HTR-8/SVneo (cell line): ENCODE data around the gene CLRN2.
A peak's percentile ranks its signal among the peaks of the same experiment; 100 is the strongest.

Experiments
- DNase-seq: peaks from one replicate; pipeline ENCODE4 v3.0.0; 2011; ENCODE audit warnings: low spot score, mixed read lengths; ENCODE audit not compliant: insufficient read length
- FAIRE-seq: peaks from 2 replicates; lab custom pipeline; 2011; peaks lifted over from hg19 to GRCh38; lab: Jason Lieb, UNC

CLRN2 gene, protein sequence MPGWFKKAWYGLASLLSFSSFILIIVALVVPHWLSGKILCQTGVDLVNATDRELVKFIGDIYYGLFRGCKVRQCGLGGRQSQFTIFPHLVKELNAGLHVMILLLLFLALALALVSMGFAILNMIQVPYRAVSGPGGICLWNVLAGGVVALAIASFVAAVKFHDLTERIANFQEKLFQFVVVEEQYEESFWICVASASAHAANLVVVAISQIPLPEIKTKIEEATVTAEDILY

DNA sequence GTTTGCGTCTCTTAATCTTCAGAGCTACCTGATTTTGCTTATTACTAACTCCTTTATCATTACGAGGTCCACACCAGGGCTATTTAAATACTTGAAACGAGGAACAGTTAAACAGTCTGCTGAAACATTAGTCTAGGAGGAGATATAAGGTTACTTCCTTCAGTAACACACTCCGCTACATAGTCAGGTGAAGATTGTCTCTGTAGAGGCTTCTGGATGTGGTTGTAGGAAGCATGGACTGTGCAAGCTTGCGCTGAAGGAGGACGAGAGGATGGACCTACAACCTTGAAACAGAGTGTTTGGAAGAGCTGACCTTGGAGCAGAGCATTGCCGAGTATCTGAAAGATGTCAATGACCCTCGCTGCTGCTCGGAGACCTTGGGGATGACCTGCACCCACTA, at the start of gene CLRN2:
Gene CLRN2 (plus strand): TSS at position 301 of the 400 bp plus-strand sequence. CDS start 102 bp downstream, outside the sequence.
- DNase-seq (no peak), FAIRE-seq (no peak)

GRCh38 chr4:17468619-17469221, 46.2 kb upstream of the CLRN2 start:
- peak; percentile 27 for DNase-seq

GRCh38 chr4:17469931-17470674, 44.9 kb upstream of the CLRN2 start:
- FAIRE-seq, result no peak
- DNase-seq, result no peak

More at GRCh38 chr4:17468619-17469221, 46.2 kb upstream of the CLRN2 start:
- FAIRE-seq, result no peak

DNA sequence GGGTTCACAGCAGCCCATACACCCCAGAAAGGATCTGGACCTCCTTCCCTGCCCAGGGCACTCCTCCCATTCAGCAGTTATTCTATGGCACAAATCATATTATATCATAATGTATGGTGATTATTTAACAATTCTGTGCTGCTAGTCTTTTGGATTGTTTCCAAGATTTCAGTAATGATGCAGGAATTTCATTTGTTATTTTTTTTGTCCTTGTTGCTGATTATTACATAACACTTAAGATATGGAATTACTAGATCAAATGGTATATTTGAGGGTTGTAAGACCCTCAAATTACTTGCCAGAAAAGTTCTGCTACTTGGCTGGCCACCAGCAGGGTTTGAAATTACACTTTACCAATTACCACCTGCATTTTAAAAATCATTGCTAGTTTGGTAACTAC, 39.5 kb upstream of the CLRN2 start:
- FAIRE-seq (no peak), DNase-seq (no peak)

GRCh38 chr4:17476853-17477252, 38.1 kb upstream of the CLRN2 start:
- no peak for FAIRE-seq

GRCh38 chr4:17477774-17478472, 37.0 kb upstream of the CLRN2 start:
- no peak for DNase-seq
- no peak for FAIRE-seq

More at GRCh38 chr4:17476853-17477252, 38.1 kb upstream of the CLRN2 start:
- DNase-seq, result no peak

GRCh38 chr4:17480210-17480927, 34.6 kb upstream of the CLRN2 start:
- no peak for FAIRE-seq
- DNase-seq, result no peak

DNA sequence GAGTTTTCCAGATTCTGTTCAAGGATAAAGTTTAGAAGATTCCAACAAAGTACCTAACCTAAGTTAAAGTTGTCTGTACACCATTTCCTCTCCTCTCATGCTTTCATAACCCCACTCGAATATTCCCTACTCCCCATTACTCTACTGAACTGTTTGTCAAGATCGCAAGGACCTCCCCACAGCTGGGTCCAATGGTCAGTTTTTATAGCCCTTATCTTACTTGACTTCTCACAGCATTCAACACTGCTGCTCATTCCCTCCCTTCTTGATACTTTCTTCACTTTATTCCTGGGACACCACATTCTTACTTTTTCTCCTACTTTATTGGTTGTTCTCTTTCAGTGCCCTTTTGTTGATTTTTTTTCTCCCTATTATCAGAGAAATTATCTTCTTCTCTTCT, 34.0 kb upstream of the CLRN2 start:
- DNase-seq (no peak), FAIRE-seq (no peak)

DNA sequence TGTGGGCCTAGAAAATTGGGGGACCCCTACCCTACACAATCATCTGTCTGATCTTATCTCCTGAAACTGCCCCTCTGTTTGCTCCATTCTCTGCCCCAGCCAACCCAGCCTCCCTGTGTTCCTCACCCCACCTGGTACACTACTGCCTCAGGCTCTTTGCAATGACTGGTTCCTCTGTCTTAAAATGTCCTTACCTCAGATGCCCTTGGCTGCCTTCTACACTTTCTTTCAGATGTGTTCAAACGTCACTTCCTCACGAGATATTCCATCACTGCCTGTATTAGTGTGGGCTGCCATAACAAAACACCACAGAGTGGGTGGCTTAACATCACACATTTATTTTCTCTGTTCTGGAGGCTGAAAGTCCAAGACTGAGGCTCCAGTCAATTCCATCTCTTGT, 32.2 kb upstream of the CLRN2 start:
- DNase-seq (no peak), FAIRE-seq (no peak)

DNA sequence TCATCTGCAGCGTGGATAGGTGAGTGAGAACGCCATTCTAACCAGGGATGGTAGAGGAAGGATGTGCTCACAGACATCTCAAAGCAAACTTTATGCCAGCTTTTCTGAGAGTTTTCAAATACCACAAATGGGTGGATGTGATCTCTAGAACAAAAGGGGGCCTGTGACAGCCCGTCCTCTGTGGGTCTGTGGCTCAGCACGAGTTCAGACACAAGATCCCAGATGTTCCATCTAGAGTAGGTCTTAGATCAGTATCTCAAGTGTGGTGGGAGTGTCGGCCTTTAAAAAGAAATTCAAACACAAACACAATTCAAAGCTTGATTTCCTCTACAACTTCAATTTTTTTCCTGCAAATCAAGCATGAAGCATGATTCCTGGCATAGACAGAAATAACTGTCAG, 25.8 kb upstream of the CLRN2 start:
- no peak for FAIRE-seq
- no peak for DNase-seq

DNA sequence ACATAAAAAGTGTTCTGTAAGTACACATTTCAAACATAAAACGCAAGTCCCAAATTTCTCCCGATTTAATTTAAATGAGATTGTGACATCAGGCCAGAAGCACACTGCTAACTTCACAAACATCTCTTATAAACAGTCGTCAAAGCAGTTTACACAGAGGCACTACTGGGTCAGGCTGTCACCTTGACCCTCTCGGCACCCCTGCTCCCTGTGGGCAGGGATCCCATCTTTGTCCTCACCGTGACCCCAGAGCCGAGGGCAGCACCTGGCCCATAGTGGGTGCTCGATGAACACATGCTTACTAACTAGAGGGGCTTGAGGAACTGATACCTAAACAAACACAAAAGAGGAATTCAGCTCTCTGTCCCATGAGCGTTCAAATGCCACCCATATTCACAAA, 25.2 kb upstream of the CLRN2 start:
- FAIRE-seq, result no peak
- no peak for DNase-seq

- no peak for FAIRE-seq
- no peak for DNase-seq
These were observed 24.3 kb upstream of the CLRN2 start for GRCh38 chr4:17490575-17491059.

DNA sequence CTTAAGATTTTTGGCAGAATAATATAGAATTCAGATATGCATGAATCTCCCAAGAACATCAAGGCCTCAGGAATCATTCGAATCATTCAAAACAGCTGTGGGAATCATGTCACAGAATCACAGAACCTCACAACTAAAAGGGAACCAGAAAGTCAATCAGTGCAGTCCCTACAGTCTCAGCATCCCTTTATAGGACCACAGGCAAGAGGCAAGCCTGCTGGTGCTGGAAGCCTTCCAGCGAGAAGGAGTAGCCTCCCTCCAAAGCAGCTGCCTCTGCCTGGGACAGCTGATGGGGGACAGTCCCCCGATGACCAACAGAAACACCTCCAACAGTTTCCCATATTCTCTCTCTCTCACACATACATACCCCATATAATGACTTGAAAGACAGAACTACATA, 23.8 kb upstream of the CLRN2 start:
- FAIRE-seq, result no peak
- no peak for DNase-seq

GRCh38 chr4:17492058-17492741, 22.8 kb upstream of the CLRN2 start:
- FAIRE-seq, result no peak
- DNase-seq, result no peak

DNA sequence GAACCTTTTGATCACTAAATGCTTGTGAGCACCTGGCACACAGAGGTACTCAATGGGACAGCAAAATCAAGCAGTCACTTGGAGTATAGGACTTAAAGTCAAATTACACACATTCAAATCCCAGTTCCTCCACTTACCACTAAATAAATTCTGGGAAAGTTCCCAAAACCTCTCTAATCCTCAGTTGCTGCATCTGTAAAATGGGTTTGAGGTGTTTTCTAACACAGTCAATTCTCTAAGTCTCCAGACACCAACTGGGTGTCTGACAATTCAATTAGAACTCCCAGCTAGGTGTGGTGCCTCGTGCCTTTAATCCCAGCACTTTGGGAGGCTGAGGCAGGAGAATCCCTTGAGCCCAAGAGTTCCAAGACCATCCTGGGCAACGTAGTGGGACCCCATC, 22.1 kb upstream of the CLRN2 start:
- no peak for FAIRE-seq
- DNase-seq, result no peak

GRCh38 chr4:17493619-17494018, 21.3 kb upstream of the CLRN2 start:
- DNase-seq (no peak), FAIRE-seq (no peak)

DNA sequence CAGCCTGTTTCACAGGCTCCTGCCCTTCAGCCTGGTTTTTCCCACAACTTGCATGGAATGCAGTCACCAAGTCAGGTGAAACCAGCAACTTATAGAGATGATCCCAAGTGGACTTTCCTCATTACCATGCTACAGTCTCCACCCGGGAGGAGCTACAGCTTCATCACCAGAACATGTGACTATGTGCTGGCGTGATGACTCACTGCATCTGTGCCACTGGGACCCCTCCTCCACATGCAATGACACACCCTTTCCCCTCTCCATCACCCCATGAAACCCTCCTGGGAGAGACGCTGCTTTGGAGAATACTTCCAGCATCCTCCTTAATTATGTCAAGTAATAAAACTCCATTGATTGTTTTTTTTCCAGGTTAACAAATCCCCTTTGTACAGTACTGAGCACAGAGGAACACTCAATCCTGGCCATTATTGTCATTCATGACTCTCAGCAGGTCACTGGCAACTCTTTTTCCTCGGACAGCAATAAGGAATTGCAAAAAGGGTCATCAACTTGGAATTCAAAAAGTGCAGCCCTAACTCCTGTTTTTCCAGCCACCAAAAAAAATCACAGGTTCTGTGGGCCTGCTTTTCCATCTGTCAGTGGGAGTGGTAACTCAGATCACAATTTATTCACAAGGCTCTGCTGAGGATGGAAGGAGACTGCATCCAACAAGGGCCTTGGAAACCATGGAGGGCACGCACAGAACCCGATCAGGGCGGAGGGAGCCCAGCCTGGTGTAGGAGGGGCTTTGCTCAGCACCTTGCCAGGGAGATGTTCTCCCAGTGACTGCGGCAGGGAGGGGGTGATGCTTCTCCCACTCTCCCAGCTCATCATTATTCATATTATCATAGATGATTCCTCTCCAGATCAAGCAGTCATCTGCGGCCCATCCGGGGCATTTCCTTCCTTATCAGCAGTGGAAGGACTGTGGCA, 20.4 kb upstream of the CLRN2 start:
- DNase-seq (peak; percentile 46), FAIRE-seq (peak; percentile 89)

DNA sequence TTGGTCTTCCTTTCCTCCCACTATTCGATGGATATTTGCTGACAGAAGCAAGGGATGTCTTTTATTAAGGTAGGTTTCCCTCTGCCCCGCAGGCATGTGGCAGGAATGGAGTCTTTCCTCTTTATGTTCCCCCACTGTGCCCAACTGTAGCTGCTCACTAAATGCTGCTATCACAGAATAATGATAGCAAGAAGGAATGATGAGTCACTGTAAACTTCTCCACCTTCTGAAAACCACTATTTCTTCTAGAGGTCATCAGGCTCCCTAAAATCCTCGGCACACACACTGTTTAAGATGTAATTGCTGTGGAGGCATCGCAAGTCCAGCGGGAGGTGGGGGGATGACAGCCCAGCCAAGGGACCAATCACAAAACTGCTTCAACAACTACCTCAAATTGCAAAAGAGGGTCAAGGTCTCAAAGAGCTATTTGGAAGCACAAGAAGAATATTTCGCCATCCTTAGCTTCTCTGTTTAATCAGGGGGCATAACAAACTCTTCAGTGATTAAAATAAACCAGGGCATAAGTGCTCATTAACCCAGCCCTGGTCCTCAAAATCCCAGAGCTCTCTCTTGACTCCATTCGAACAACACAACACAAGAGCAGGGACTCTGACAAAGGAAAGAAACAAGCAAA, 17.0 kb upstream of the CLRN2 start:
- FAIRE-seq (no peak), DNase-seq (no peak)
